Activated CD4-positive, CD25-positive, alpha-beta regulatory T cell treated with anti-CD3 and anti-CD28 coated beads, Interleukin-2, amount 50 U/mL, for 16 hours (primary cell): ENCODE data around the gene OPCML.

Experiments
- DNase-seq: peaks from one replicate; pipeline ENCODE4 v3.0.0-alpha.2; 2020; ENCODE audit warnings: low read depth, low spot score

The OPCML gene

GRCh38 chr11:132743601-132744000 is 788.7 kb downstream of the OPCML start:
- DNase-seq = no peak

- DNase-seq = no peak
Measured at GRCh38 chr11:132742929-132743328, 789.4 kb downstream of the OPCML start.

- DNase-seq = no peak
Measured at GRCh38 chr11:132734217-132734616, 798.1 kb downstream of the OPCML start.

GRCh38 chr11:132728026-132728425 is 804.3 kb downstream of the OPCML start:
- DNase-seq = no peak

GRCh38 chr11:132721526-132721925 is 810.8 kb downstream of the OPCML start:
- DNase-seq = no peak

DNA sequence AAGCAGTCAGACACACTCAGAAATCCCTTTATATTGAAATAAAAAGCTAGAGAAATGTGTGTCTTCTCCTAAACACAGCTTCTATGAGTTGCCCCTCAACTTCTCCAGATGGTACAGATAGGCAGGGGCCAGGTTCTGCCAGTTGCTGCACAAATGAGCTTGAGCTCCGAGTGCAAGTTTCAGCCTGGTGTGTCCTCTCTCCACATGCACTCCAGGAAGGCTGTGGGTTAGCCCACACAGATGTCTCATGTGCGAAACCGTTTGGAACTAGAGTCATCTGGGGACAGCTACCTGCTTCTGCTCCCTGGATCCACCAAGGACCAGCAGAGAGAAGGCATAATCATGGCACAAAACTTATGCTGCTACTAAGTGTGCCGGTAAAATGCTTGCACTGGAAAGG is 812.6 kb downstream of the OPCML start:
- DNase-seq = no peak

DNA sequence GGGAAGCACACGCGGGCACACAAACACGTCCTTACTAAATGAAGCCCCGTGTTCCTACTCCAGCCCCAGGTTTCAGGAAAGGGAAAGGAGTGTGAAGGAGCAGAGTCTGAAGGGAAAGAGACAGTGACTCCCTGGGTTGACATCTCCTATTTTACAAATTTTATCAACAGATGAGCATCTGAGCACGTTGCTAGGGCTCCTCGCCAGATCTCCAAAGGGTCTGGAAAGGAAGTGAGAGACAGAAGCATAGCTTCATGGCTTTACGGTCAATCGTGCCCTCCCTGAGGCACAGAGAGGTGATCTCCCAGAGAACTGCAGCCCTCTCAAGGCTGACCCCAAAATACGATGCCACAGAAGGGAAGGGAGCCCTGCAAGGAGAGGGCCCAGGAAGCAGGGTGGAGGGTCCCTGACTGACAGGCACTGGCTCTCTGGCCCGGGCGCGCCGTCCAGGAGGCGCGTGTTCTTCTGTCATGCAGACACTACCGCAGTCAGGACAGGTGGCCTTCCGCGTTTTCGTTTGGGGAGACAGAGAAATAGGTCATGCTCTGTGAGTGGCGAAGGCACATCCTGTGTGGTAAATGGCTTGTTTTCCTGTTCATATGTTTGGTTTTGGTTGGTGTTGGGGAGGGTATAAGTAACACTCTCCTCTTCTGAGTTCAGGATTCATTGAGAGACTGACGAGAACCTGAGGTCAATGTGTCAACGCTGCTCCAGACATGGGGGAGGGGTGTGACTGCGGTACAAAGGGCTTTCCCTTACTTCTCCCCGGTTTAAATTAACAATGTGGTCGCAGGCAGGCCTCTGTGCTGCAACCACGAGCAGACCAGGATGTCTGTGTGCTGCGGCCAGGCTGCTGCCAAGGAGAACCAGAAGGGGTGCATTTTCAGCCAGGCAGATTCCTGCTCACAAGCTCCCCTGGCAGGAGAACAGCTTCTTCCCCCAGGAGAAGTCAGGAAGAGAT is 813.3 kb downstream of the OPCML start:
- no peak for DNase-seq

DNA sequence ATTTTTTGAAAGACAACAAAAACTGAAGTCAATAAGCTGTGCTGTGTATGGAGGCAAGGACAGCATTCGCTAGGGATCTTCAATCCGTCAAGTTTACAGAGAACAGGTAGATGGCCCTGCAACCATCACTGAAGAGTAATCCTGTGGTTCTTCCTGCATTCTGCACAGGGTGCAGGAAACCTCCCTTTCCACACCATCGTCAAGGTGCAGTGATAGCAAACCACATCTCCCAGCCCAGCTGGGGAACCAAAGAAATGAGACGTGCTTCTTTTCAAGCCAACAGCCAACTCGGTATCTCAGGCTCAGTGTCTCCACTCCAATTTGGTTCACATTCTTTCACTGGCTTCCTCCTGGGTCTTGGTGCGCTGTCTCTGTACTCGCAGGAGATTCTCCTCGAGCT is 814.5 kb downstream of the OPCML start:
- no peak for DNase-seq

DNA sequence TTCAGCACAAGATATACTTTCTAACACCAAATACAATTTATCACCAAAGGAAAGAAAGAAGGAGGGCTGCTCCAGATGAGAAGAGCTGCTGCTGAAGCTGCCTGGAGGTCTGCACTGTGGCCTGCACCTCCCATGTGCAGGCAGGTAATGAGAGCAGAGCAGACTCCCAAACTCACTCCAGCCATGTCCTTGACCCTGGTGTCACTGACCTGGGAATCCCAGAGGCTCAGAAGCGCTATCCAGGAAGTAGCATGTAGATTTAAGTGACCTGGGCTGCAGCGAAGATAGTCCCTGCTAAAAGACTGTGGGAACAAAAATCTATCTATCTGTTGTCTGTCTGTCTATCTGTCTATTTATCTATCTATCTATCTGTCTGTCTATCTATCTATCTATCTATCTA is 816.3 kb downstream of the OPCML start:
- DNase-seq = no peak

- DNase-seq = no peak
Measured at GRCh38 chr11:132714859-132715440, 817.4 kb downstream of the OPCML start.

DNA sequence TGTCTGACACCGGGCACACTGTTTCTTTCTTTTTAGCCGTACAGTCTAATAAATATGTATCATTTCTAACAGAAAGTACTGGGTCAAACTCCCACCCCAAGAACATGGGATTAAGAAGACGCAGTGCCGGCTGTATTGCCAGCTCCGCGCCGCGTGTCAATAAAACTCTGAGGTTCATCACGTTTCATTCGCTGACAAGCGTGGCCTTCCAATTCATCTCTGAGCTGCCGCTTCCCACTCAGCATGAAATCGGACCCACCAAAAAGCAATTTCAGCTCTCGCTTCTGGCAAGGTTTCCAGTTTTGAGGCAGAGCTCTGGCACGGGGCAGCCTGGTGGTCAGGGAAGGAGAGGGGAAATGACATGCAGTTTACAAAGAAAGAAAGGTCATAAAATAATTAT is 819.8 kb downstream of the OPCML start:
- DNase-seq = no peak

- no peak for DNase-seq
Measured at GRCh38 chr11:132704781-132705375, 827.4 kb downstream of the OPCML start.

GRCh38 chr11:132692891-132693290 is 839.4 kb downstream of the OPCML start:
- no peak for DNase-seq

DNA sequence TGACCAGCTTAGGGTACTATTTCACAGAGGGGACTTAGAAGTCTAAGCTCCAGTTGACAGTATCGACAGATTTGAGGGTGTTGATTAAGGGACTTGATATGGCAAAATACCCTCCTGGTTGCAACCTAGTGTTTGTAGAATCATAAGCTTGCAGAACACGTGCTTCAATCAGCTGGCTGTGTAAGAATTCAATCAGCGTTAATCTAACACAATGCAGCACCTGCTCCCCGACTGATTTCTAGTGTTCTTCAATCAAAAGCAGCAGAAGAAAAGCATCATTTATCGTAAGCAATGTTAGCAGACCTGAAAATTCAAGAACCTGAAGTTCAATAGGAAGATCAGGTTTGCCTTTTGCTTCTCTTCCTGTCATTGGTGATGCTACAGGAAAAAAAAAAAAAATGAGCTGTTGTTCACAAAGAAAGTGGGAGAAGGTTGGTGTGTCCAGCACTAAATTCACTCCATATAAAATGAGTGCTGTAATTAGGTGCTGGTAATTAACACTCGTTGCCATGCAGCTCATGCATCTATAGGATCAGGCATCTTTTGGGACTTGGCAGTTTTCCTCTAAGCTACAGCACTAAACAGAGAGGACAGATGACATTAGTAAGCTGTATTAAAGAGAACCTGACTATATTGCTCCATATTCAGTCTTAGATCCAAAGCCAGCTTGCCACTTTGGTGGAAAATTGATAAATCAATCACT is 840.3 kb downstream of the OPCML start:
- no peak for DNase-seq

DNA sequence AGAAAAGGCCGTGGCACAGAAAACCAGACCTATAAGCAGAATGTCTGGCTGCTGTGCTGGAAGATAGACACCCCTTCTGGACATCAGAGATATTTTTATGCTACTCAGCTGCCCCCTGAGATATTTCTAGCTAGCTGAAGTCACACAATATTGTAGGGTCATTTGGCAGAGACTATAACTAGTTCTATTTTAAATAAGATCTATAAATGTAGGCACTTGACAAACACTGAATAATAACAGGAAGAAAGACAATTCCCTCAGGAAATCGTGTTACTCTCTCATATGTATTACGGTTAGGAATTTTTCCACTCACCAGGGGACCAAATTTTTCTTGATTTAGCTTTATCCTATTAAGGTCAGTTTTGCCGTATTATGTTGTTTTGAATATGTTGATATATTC is 845.4 kb downstream of the OPCML start:
- no peak for DNase-seq

- DNase-seq = no peak
Measured at GRCh38 chr11:132685174-132685611, 847.1 kb downstream of the OPCML start.

DNA sequence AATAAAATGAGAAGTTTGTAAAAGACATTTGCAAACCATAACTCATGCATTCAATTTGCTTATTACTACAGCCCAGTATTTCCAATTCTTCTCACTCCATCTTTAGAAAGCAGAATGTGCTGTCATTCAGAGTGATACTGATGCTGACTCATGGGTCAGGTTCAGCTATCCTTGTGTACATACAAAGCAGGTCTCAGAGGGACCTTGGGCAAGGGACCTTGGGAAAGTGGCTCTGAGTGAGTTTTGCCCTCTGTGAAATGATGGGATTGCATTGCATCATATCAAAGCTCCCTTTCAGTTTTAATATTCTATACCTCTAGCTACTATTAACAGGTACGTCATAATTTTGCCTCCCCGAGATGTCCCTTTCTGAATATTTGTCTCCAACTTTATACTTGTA is 848.7 kb downstream of the OPCML start:
- no peak for DNase-seq

- DNase-seq = no peak
Measured at GRCh38 chr11:132681971-132682370, 850.3 kb downstream of the OPCML start.

GRCh38 chr11:132680584-132680983 is 851.7 kb downstream of the OPCML start:
- DNase-seq = no peak

GRCh38 chr11:132674151-132674550 is 858.1 kb downstream of the OPCML start:
- DNase-seq = no peak

DNA sequence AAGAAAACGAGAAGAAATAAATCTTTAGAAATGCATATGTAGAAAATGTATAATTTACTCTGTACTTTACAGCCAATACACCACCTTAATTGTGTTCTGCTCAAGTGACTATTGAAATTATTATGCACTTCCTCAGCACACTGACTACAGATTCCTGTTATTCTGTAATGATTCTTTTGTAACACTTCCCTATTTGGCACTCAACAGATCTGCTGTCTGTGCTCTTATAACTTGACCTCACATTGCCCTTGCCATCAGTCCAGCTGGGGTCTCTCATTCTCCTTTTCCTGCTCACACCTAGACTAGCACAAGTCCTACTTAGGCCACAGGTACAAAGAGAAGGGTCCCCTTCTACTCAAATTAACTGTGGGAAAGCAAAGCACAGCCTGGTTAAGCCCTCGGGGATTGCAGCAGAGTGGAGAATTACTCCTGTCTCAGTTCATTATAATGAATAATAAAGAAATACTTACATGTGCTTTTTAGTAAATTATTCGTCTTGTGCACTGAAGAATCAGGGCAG is 860.4 kb downstream of the OPCML start:
- no peak for DNase-seq
